ENCODE data around the gene RASEF. TPM values are rescaled to one million over a fixed set of nuclear protein-coding genes. Genes with fewer than 3 reads are reported as not detected.

The RASEF gene
- total and polyA plus RNA-seq, 2 of the 4 experiments (the other 2 are of a cell fraction), result under 0.01 to 0.05 TPM

GRCh38 chr9:83106263-83106662 is 43.3 kb upstream of the RASEF start:
- H3K9ac ChIP-seq (ENCODE audit: low read depth, low read length), result no peak overlapping the region
- dilution Hi-C loops (cut with HindIII; ENCODE audit: low sequenced_read_pairs, unreplicated experiment) (no loop called here), in situ Hi-C loops (cut with MboI; ENCODE audit: low sequenced_read_pairs) (no loop called here), intact Hi-C loops (cut with micrococcal nuclease) (no loop called here)
- no CpG with 5 or more reads among the region's 1 CpG for WGBS, 2 experiments (ENCODE audit: extremely low coverage in 2 of 2, insufficient read length in 1 of 2)
- CTCF ChIA-PET, result interaction anchor here (0.5 kb wide), 1 partner anchor 101 kb away, joined by 3 read pairs; no protein-coding TSS in a partner anchor
- H2AK9ac ChIP-seq (replicated peaks; ENCODE audit: low read depth, low read length, poor library complexity), result no peak overlapping the region
- H2BK5ac ChIP-seq (ENCODE audit: low read depth, low read length, poor library complexity, severe bottlenecking), result no peak overlapping the region
- BruUV-seq (replicated peaks), result no TSS peak
- H2BK120ac ChIP-seq (ENCODE audit: low read depth, low read length), result no peak overlapping the region
- ATAC-seq (ENCODE audit: low read depth), result no peak
- H3K18ac ChIP-seq (ENCODE audit: low read depth, low read length), result no peak overlapping the region
- no peak overlapping the region for H4K8ac ChIP-seq (ENCODE audit: low read depth in 2 of 2, low read length in 2 of 2)
- no peak overlapping the region for H3K4me2 ChIP-seq (ENCODE audit: low read depth, low read length)
- H2BK20ac ChIP-seq (ENCODE audit: low read depth, low read length), result no peak overlapping the region
- no peaks in the 10 kb centered on the region for H3K9me3 ChIP-seq (ENCODE audit: control insufficient read depth, insufficient read depth, low read length)
- no peaks in the 10 kb centered on the region for H3K79me1 ChIP-seq (ENCODE audit: low read depth in 1 of 2, low read length in 2 of 2)
- H3K4me3 ChIP-seq (ENCODE audit: insufficient read depth, low read depth, low read length), result no peak overlapping the region
- no peaks in the 10 kb centered on the region for H3K27me3 ChIP-seq (ENCODE audit: control insufficient read depth, insufficient read depth, low read length)
- no peak overlapping the region for H3K56ac ChIP-seq (ENCODE audit: extremely low read depth, insufficient read depth, low read length)
- H2AFZ ChIP-seq (replicated peaks; ENCODE audit: low read length, poor library complexity), result no peak overlapping the region
- TF ChIP-seq NFE2L2 (IDR thresholded peaks at IDR 0.05; ENCODE audit: low read depth, low read length), result no peak
- TF ChIP-seq FOS (IDR thresholded peaks at IDR 0.05; ENCODE audit: low read depth, low read length), result no peak
- TF ChIP-seq MAFK (IDR thresholded peaks at IDR 0.05; ENCODE audit: low read depth, low read length), result no peak
- TF ChIP-seq CTCF (conservative IDR thresholded peaks at IDR 0.05; ENCODE audit: low read depth, low read length), result no peak
- no peak for TF ChIP-seq USF2 (IDR thresholded peaks at IDR 0.05; ENCODE audit: low read depth, low read length)
- TF ChIP-seq RFX5 (IDR thresholded peaks at IDR 0.05; ENCODE audit: low read depth, low read length), result no peak
- no peak for TF ChIP-seq BHLHE40 (IDR thresholded peaks at IDR 0.05; ENCODE audit: low read depth, low read length)
- no peak for TF ChIP-seq MAZ (IDR thresholded peaks at IDR 0.05; ENCODE audit: borderline replicate concordance, low read depth, low read length)
- TF ChIP-seq POLR2A (IDR thresholded peaks at IDR 0.05; ENCODE audit: low read depth, low read length), result no peak
- no peak for TF ChIP-seq SMC3 (IDR thresholded peaks at IDR 0.05; ENCODE audit: low read depth, low read length)
- TF ChIP-seq MXI1 (IDR thresholded peaks at IDR 0.05; ENCODE audit: borderline replicate concordance, low read depth, low read length), result no peak
- no peak for TF ChIP-seq RAD21 (IDR thresholded peaks at IDR 0.05; ENCODE audit: low read length)
- TF ChIP-seq RCOR1 (IDR thresholded peaks at IDR 0.05; ENCODE audit: insufficient replicate concordance, low read length), result no peak
- TF ChIP-seq CEBPB (IDR thresholded peaks at IDR 0.05; ENCODE audit: low read depth, low read length), result no peak
- TF ChIP-seq ELK1 (IDR thresholded peaks at IDR 0.05; ENCODE audit: borderline replicate concordance, low read depth, low read length), result no peak
- no peak for DNase-seq
- H4K5ac ChIP-seq (ENCODE audit: low read depth, low read length), result no peak overlapping the region
- no peaks in the 10 kb centered on the region for H3K36me3 ChIP-seq (ENCODE audit: control insufficient read depth, insufficient read depth, low read length)
- no peak overlapping the region for H3K27ac ChIP-seq (ENCODE audit: insufficient read depth, low read length)
- no peak overlapping the region for H2AK5ac ChIP-seq (ENCODE audit: low read depth, low read length)
- H3K14ac ChIP-seq (replicated peaks; ENCODE audit: low read depth, low read length), result no peak overlapping the region
- H3K23ac ChIP-seq (ENCODE audit: low read depth, low read length), result no peak overlapping the region
- H3K9me1 ChIP-seq (ENCODE audit: insufficient read depth, low read length), result no peaks in the 10 kb centered on the region
- no peak overlapping the region for H2BK15ac ChIP-seq (ENCODE audit: low read depth, low read length)
- H4K20me1 ChIP-seq (ENCODE audit: insufficient read depth, low read length), result no peaks in the 10 kb centered on the region
- H3K4ac ChIP-seq (ENCODE audit: low read depth, low read length), result no peak overlapping the region
- no peak overlapping the region for H4K91ac ChIP-seq (ENCODE audit: insufficient read depth, low read depth, low read length)
- no peaks in the 10 kb centered on the region for H3K4me1 ChIP-seq (ENCODE audit: control insufficient read depth, insufficient read depth, low read length)
- POLR2A ChIA-PET (ENCODE audit: unreplicated experiment), result no interaction called here
